ENCODE measurements around the gene WDR73.

WDR73 gene

GRCh38 chr15:84668221-84668982 is 14.3 kb upstream of the WDR73 start:
- Mint-ChIP-seq H3K36me3 (peaks cover 66% of the 10 kb centered on the region), H3K27me3 (no peaks in the 10 kb centered on the region), H3K4me1 (peaks cover 13% of the 10 kb centered on the region), H3K9me3 (no peaks in the 10 kb centered on the region), H3K27ac (no peak overlapping the region), H3K4me3 (no peak overlapping the region)
- ATAC-seq: no peak

- Mint-ChIP-seq H3K36me3 (peaks cover 54% of the 10 kb centered on the region), H3K4me1 (peaks cover 3% of the 10 kb centered on the region), H3K27ac (no peak overlapping the region), H3K27me3 (no peaks in the 10 kb centered on the region), H3K4me3 (no peak overlapping the region), H3K9me3 (no peaks in the 10 kb centered on the region)
- no peak for ATAC-seq
Measured at GRCh38 chr15:84666373-84666772, 12.3 kb upstream of the WDR73 start.

GRCh38 chr15:84661001-84661400 is 6.9 kb upstream of the WDR73 start:
- peaks cover 30% of the 10 kb centered on the region for H3K4me1 Mint-ChIP-seq
- no peaks in the 10 kb centered on the region for H3K27me3 Mint-ChIP-seq
- H3K9me3 Mint-ChIP-seq: no peaks in the 10 kb centered on the region
- no peak overlapping the region for H3K4me3 Mint-ChIP-seq
- no peak for ATAC-seq
- no peak overlapping the region for H3K27ac Mint-ChIP-seq
- peaks cover 24% of the 10 kb centered on the region for H3K36me3 Mint-ChIP-seq

- no peak for ATAC-seq
- Mint-ChIP-seq H3K4me3 (peak overlapping the region; percentile 42), H3K9me3 (no peaks in the 10 kb centered on the region), H3K27me3 (no peaks in the 10 kb centered on the region), H3K36me3 (peaks cover 20% of the 10 kb centered on the region), H3K4me1 (peaks cover 36% of the 10 kb centered on the region), H3K27ac (no peak overlapping the region)
Measured at GRCh38 chr15:84659904-84660781, 6.1 kb upstream of the WDR73 start.

DNA sequence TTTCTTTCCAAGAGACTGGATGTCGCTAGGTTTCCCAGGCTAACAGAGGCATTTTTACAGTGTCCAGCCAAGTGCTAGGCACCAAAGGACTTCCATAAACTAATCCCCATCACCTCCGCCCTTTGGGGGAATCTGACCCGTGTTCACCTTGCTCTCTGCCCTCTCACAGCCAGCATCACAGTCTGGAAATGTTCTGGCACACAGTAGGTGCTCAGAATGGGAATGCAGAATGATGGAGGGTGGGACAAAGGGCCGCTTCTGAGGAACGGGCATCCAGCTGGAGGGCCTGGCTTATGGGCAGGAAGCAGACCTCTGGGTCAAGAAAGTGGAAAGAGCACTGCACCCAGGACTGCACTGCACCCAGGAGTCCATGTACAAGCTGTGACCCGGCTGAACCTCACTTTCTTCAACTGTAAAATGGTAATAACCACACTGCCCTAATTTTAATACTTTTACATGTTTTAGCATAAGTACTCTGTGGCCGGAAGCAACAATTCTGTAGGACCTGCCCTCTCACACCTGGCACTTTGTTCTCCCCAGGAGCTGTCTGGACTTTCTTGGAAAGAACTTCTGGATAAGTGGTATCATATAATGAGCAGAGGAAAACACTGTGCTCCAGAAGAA is 4.8 kb upstream of the WDR73 start:
- ATAC-seq: no peak
- no peaks in the 10 kb centered on the region for H3K9me3 Mint-ChIP-seq
- H3K4me1 Mint-ChIP-seq: peaks cover 44% of the 10 kb centered on the region
- H3K27me3 Mint-ChIP-seq: no peaks in the 10 kb centered on the region
- peak overlapping the region; percentile 79 for H3K4me3 Mint-ChIP-seq
- peaks cover 7% of the 10 kb centered on the region for H3K36me3 Mint-ChIP-seq
- H3K27ac Mint-ChIP-seq: peak overlapping the region; percentile 85

GRCh38 chr15:84658080-84658787 is 4.2 kb upstream of the WDR73 start, which contains the start of gene NMB:
Gene NMB, minus strand, starts transcription at chr15:84658199. Its CDS starts 47 bp downstream, at chr15:84658152.
- Mint-ChIP-seq H3K4me3 (peak within 1 kb of the TSS; percentile 80), H3K27me3 (no peaks in the 10 kb centered on the region), H3K27ac (peak within 1 kb of the TSS; percentile 85), H3K9me3 (no peaks in the 10 kb centered on the region), H3K4me1 (peaks cover 50% of the 10 kb centered on the region), H3K36me3 (peaks cover 6% of the 10 kb centered on the region)
- ATAC-seq: peak; percentile 88

DNA sequence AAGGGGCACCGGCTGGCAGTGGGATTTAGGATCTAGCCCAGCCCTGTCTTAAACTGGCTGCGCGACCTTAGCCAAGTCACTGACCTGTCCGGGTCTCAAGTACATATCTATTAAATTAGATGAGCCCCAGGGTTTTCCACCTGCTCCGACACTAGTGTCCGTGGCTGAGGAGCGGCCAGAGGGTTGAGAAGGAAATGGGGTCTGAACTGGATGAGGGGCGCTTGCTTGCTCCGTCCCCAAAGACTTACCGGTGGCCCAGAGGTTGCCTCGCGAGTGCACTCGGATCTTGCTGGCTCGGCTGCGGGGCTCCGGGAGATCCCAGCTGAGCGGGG is 3.6 kb upstream of the WDR73 start:
- ATAC-seq: no peak
- Mint-ChIP-seq H3K4me1 (peaks cover 54% of the 10 kb centered on the region), H3K27ac (peak overlapping the region; percentile 85), H3K4me3 (peak overlapping the region; percentile 80), H3K36me3 (peaks cover 6% of the 10 kb centered on the region), H3K27me3 (no peaks in the 10 kb centered on the region), H3K9me3 (no peaks in the 10 kb centered on the region)

DNA sequence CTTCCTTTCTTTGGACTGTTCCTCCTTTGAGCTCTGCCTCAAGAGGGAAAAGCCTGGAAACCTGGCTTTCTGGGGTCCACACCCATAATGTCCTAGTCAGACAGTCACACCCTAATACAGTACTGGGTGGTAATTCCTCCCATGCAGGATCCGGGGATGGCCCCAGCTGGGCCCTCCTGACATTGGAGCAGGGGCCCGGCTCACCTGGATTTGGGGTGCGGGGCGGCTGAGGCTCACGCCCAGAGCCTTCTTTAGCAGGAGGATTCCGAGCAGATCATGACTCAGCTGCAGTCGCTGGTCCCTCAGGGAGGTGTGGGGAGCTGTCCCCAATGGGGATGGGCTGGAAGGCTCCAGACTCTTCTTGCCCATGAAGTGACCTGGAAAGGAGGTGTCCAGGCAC is 2.9 kb upstream of the WDR73 start:
- Mint-ChIP-seq H3K9me3 (no peaks in the 10 kb centered on the region), H3K36me3 (peaks cover 12% of the 10 kb centered on the region), H3K4me3 (peak overlapping the region; percentile 80), H3K4me1 (peaks cover 60% of the 10 kb centered on the region), H3K27me3 (no peaks in the 10 kb centered on the region), H3K27ac (peak overlapping the region; percentile 85)
- no peak for ATAC-seq

- Mint-ChIP-seq H3K4me3 (peak overlapping the region; percentile 96), H3K4me1 (peaks cover 63% of the 10 kb centered on the region), H3K9me3 (no peaks in the 10 kb centered on the region), H3K27me3 (no peaks in the 10 kb centered on the region), H3K36me3 (peaks cover 15% of the 10 kb centered on the region), H3K27ac (peak overlapping the region; percentile 92)
- peak; percentile 68 for ATAC-seq
Measured at GRCh38 chr15:84654689-84655453, 788 bp upstream of the WDR73 start.

DNA sequence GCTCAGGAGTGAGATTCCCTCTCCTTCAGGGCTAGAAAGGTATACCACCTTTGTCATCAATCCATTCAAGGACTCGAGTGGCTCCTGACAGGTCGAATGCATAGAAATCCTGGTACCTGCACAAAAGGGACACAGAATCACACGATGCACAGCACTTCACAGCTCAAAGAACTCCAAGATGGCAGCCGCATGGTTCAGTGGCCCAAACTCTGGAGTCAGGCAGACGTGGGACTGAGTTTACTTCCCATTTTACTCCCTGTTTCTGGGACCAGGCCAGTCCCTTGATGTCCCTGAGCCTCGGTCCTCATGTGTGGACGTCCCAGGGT is 536 bp downstream of the WDR73 start:
- Mint-ChIP-seq H3K27me3 (no peaks in the 10 kb centered on the region), H3K27ac (peak overlapping the region; percentile 92), H3K9me3 (no peaks in the 10 kb centered on the region), H3K4me3 (peak overlapping the region; percentile 96), H3K36me3 (peaks cover 23% of the 10 kb centered on the region), H3K4me1 (peaks cover 56% of the 10 kb centered on the region)
- ATAC-seq: no peak

DNA sequence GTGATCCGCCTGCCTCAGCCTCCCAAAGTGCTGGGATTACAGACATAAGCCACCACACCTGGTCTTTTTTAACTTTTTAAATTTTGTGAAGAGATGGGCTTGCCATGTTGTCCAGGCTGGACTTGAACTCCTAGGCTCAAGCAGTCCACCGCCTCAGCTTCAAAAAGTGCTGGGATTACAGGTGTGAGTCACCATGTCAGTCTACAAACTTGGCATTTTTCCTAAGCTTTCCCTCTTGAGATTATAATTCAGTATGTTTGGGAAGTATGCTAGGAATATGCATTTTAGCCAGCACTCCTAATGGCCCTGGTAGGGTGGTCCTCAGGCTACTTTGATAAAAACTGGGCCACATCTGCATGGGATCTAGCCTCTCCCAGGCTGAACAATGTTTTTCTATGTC is 4.4 kb downstream of the WDR73 start:
- H3K27ac Mint-ChIP-seq: no peak overlapping the region
- peaks cover 35% of the 10 kb centered on the region for H3K4me1 Mint-ChIP-seq
- H3K27me3 Mint-ChIP-seq: no peaks in the 10 kb centered on the region
- H3K4me3 Mint-ChIP-seq: no peak overlapping the region
- no peak for ATAC-seq
- H3K36me3 Mint-ChIP-seq: peaks cover 54% of the 10 kb centered on the region
- H3K9me3 Mint-ChIP-seq: no peaks in the 10 kb centered on the region

DNA sequence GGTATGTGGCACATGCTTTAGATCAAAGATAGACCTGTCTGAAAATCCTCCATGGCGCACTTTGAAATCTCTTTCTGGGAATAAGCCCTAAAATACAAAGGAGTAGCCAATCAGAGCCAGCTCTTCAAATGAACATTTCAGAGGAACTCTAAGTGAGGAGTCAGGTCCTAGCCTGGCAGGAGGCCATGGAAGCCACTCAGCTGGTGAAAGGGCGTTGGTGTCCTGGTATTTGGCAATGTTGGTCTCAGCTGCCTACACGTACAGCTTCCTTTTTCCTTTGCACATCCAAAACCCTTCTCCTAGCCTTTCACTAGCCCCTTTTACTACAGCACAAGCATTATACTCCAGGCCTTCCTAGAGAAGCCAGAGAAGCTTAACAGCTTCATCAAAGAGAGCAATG is 5.5 kb downstream of the WDR73 start:
- Mint-ChIP-seq H3K4me1 (peaks cover 28% of the 10 kb centered on the region), H3K4me3 (no peak overlapping the region), H3K9me3 (no peaks in the 10 kb centered on the region), H3K27ac (peak overlapping the region; percentile 22), H3K27me3 (no peaks in the 10 kb centered on the region), H3K36me3 (peaks cover 61% of the 10 kb centered on the region)
- no peak for ATAC-seq

GRCh38 chr15:84647726-84648125 is 6.4 kb downstream of the WDR73 start:
- H3K9me3 Mint-ChIP-seq: no peaks in the 10 kb centered on the region
- H3K27ac Mint-ChIP-seq: peak overlapping the region; percentile 22
- peaks cover 65% of the 10 kb centered on the region for H3K36me3 Mint-ChIP-seq
- H3K4me3 Mint-ChIP-seq: no peak overlapping the region
- peaks cover 22% of the 10 kb centered on the region for H3K4me1 Mint-ChIP-seq
- no peaks in the 10 kb centered on the region for H3K27me3 Mint-ChIP-seq
- ATAC-seq: no peak

GRCh38 chr15:84645997-84646396 is 8.1 kb downstream of the WDR73 start:
- Mint-ChIP-seq H3K36me3 (peaks cover 50% of the 10 kb centered on the region), H3K9me3 (no peaks in the 10 kb centered on the region), H3K27ac (no peak overlapping the region)

More at GRCh38 chr15:84645997-84646396, 8.1 kb downstream of the WDR73 start:
- ATAC-seq: no peak
- Mint-ChIP-seq H3K4me3 (no peak overlapping the region), H3K27me3 (no peaks in the 10 kb centered on the region), H3K4me1 (peaks cover 6% of the 10 kb centered on the region)

Measured in stimulated activated memory B cell treated with anti-CD40 and anti-IgM and Interleukin-4, amounts not matched to agents 10 μg/mL and 1 μg/mL and 100 μg/mL, for 72 hours (primary cell).